Measurements from ENCODE around the gene PGAP3. TPM values are rescaled to one million over a fixed set of nuclear protein-coding genes. Genes with fewer than 3 reads are reported as not detected.

PGAP3 gene
- total RNA-seq (2012; rRNA removed) = 3.6 and 4.3 TPM in 2 replicates
- polyA plus RNA-seq (2012; rRNA removed) = 9.8 and 10.4 TPM in 2 replicates
- polyA plus RNA-seq (2012; cell fraction: cytosol; rRNA removed) = 7.2 and 13.5 TPM in 2 replicates
- 40.4 and 52.8 TPM in 2 replicates for polyA plus RNA-seq (2012; cell fraction: nucleus; rRNA removed; ENCODE audit: low replicate concordance)
- percentile 55 among the genes with signal in this experiment for Bru-seq, nascent RNA
- percentile 64 among the genes with signal in this experiment for BruChase-seq, experiment 1, labeled RNA remaining after a 6-hour chase
- percentile 68 among the genes with signal in this experiment for BruChase-seq, experiment 2, labeled RNA remaining after a 2-hour chase
- long read RNA-seq, transcript PGAP3-201 (8 exons, 2,737 nt) = major isoform, 5 of 17 reads
- long read RNA-seq, partial matches to known transcripts = 4 of 17 reads
- long read RNA-seq, other reads (novel, unspliced or antisense) = 7 of 17 reads

GRCh38 chr17:39687546-39688474 is at the start of gene PGAP3:
TSS of gene PGAP3 (minus strand) at chr17:39688057. CDS start at chr17:39688014, 43 bp downstream.
- intact Hi-C loops (cut with micrococcal nuclease) = no loop called here
- 0 to 100% methylated on average over 1 to 10 of the region's 45 CpGs for WGBS, 2 experiments (ENCODE audit: extremely low coverage in 2 of 2, insufficient read length in 1 of 2)
- BruUV-seq (replicated peaks) = TSS peak; percentile 93

More at GRCh38 chr17:39687546-39688474, at the start of gene PGAP3:
- ATAC-seq (ENCODE audit: low read depth) (peak; percentile 98), DNase-seq (peak; percentile 89)
- H2BK15ac ChIP-seq (ENCODE audit: low read depth, low read length) = peak within 1 kb of the TSS; percentile 43; the same call in 1 of the 3 replicates
- H2BK20ac ChIP-seq (ENCODE audit: low read depth, low read length) = peak within 1 kb of the TSS; percentile 59
- peak within 1 kb of the TSS; percentile 83 for H2AK9ac ChIP-seq (replicated peaks; ENCODE audit: low read depth, low read length, poor library complexity)
- H3K79me1 ChIP-seq (ENCODE audit: low read depth in 1 of 2, low read length in 2 of 2) = peaks cover 8 to 16% of the 10 kb centered on the region in 2 experiments
- ChIA-PET POLR2A (ENCODE audit: unreplicated experiment) (interaction anchor here (0.6 to 1.0 kb wide), 4 partner anchors 9 to 296 kb away, joined by 3 to 7 read pairs (median 4); partner anchors contain the start of gene ERBB2), CTCF (interaction anchor here (1.0 to 2.3 kb wide), 6 partner anchors 12 to 66 kb away, joined by 3 to 7 read pairs (median 4); partner anchors contain the start of gene ERBB2)
- H3K4ac ChIP-seq (ENCODE audit: low read depth, low read length) = peak within 1 kb of the TSS; percentile 93
- H2BK5ac ChIP-seq (ENCODE audit: low read depth, low read length, poor library complexity, severe bottlenecking) = peak within 1 kb of the TSS; percentile 91
- H3K9me1 ChIP-seq (ENCODE audit: insufficient read depth, low read length) = peaks cover 8% of the 10 kb centered on the region
- H4K5ac ChIP-seq (ENCODE audit: low read depth, low read length) = peak within 1 kb of the TSS; percentile 98
- H3K9me3 ChIP-seq (ENCODE audit: control insufficient read depth, insufficient read depth, low read length) = no peaks in the 10 kb centered on the region
- peak within 1 kb of the TSS; percentile 78 for H3K14ac ChIP-seq (replicated peaks; ENCODE audit: low read depth, low read length)
- H2AK5ac ChIP-seq (ENCODE audit: low read depth, low read length) = peak within 1 kb of the TSS; percentile 50
- peak within 1 kb of the TSS; percentile 61 for H3K56ac ChIP-seq (ENCODE audit: extremely low read depth, insufficient read depth, low read length)
- H4K91ac ChIP-seq (ENCODE audit: insufficient read depth, low read depth, low read length) = peak within 1 kb of the TSS; percentile 88
- H4K20me1 ChIP-seq (ENCODE audit: insufficient read depth, low read length) = no peaks in the 10 kb centered on the region
- peaks cover 7% of the 10 kb centered on the region for H3K36me3 ChIP-seq (ENCODE audit: control insufficient read depth, insufficient read depth, low read length)
- in situ Hi-C loops (cut with MboI; ENCODE audit: low sequenced_read_pairs) = no loop called here
- peak within 1 kb of the TSS; percentile 66 for H3K23ac ChIP-seq (ENCODE audit: low read depth, low read length)
- H2AFZ ChIP-seq (replicated peaks; ENCODE audit: low read length, poor library complexity) = peak within 1 kb of the TSS; percentile 91
- H2BK120ac ChIP-seq (ENCODE audit: low read depth, low read length) = peak within 1 kb of the TSS; percentile 87
- peak within 1 kb of the TSS; percentile 95 for H3K4me2 ChIP-seq (ENCODE audit: low read depth, low read length)
- no peak for TF ChIP-seq RFX5 (IDR thresholded peaks at IDR 0.05; ENCODE audit: low read depth, low read length)
- TF ChIP-seq NFE2L2 (IDR thresholded peaks at IDR 0.05; ENCODE audit: low read depth, low read length) = no peak
- TF ChIP-seq RCOR1 (IDR thresholded peaks at IDR 0.05; ENCODE audit: insufficient replicate concordance, low read length) = no peak
- TF ChIP-seq MAFK (IDR thresholded peaks at IDR 0.05; ENCODE audit: low read depth, low read length) = no peak
- no peak for TF ChIP-seq ELK1 (IDR thresholded peaks at IDR 0.05; ENCODE audit: borderline replicate concordance, low read depth, low read length)
- no peak for TF ChIP-seq FOS (IDR thresholded peaks at IDR 0.05; ENCODE audit: low read depth, low read length)
- peak; percentile 63; the same call in 1 of the 2 replicates for TF ChIP-seq POLR2A (IDR thresholded peaks at IDR 0.05; ENCODE audit: low read depth, low read length)
- TF ChIP-seq USF2 (IDR thresholded peaks at IDR 0.05; ENCODE audit: low read depth, low read length) = no peak
- TF ChIP-seq CHD1 (IDR thresholded peaks at IDR 0.05; ENCODE audit: low read depth, low read length) = 0 out of 2 replicates have a peak, but pooled peaks have one; percentile 81
- 0 out of 2 replicates have a peak, but pooled peaks have one; percentile 13 for TF ChIP-seq CTCF (conservative IDR thresholded peaks at IDR 0.05; ENCODE audit: low read depth, low read length)
- TF ChIP-seq RAD21 (IDR thresholded peaks at IDR 0.05; ENCODE audit: low read length) = no peak
- peak within 1 kb of the TSS; percentile 98 to 99 for H4K8ac ChIP-seq (ENCODE audit: low read depth in 2 of 2, low read length in 2 of 2)
- dilution Hi-C loops (cut with HindIII; ENCODE audit: low sequenced_read_pairs, unreplicated experiment) = no loop called here
- H3K27ac ChIP-seq (ENCODE audit: insufficient read depth, low read length) = peak within 1 kb of the TSS; percentile 96
- no peaks in the 10 kb centered on the region for H3K27me3 ChIP-seq (ENCODE audit: control insufficient read depth, insufficient read depth, low read length)
- H3K4me1 ChIP-seq (ENCODE audit: control insufficient read depth, insufficient read depth, low read length) = peaks cover 9% of the 10 kb centered on the region
- peak within 1 kb of the TSS; percentile 87 for H3K9ac ChIP-seq (ENCODE audit: low read depth, low read length)
- H3K4me3 ChIP-seq (ENCODE audit: insufficient read depth, low read depth, low read length) = peak within 1 kb of the TSS; percentile 81
- H3K18ac ChIP-seq (ENCODE audit: low read depth, low read length) = peak within 1 kb of the TSS; percentile 60

All from IMR-90 (cell line).